Natural killer cell (primary cell): ENCODE results near the gene GFER. TPM values are rescaled to one million over a fixed set of nuclear protein-coding genes. Genes with fewer than 3 reads are reported as not detected.

Source experiments
- ATAC-seq, 3 donors: fragments of 150-1000 bp in 2 of 3; fragments of 200-7000 bp in 1 of 3; cut with Tn5 transposase; 1 replicate in 1 of 3; 2 replicates in 2 of 3; pipeline ENCODE4 v1.10.0; 2021; ENCODE audit warnings: mild to moderate bottlenecking in 2 of 3, moderate library complexity in 2 of 3
- DNase-seq, 2 donors: peaks; one replicate each; pipeline versions ENCODE4 v3.0.0 to v3.0.0-alpha.2; 2013 to 2021; ENCODE audit warnings: mixed read lengths in 1 of 2
- H3K27ac ChIP-seq: one replicate; pipeline ENCODE4 v1.5.1; 2013; ENCODE audit warnings: mild to moderate bottlenecking, low read length
- H3K27me3 ChIP-seq: one replicate; pipeline ENCODE4 v1.6.1; 2013; ENCODE audit warnings: low read length; ENCODE audit not compliant: control insufficient read depth, insufficient read depth
- H3K36me3 ChIP-seq: one replicate; pipeline ENCODE4 v1.6.1; 2013; ENCODE audit warnings: low read length; ENCODE audit not compliant: control insufficient read depth, insufficient read depth
- H3K4me1 ChIP-seq: one replicate; pipeline ENCODE4 v1.6.1; 2013; ENCODE audit warnings: low read length; ENCODE audit not compliant: control insufficient read depth, insufficient read depth
- H3K4me3 ChIP-seq: one replicate; pipeline ENCODE4 v1.5.1; 2013; ENCODE audit warnings: low read length
- H3K9me3 ChIP-seq: one replicate; pipeline ENCODE4 v1.6.1; 2013; ENCODE audit warnings: low read length; ENCODE audit not compliant: control insufficient read depth, insufficient read depth
- H3K27ac Mint-ChIP-seq, 2 donors: one replicate each; pipeline ENCODE4 v1.8.0; 2022; ENCODE audit warnings: mild to moderate bottlenecking in 2 of 2, mixed read lengths in 2 of 2, moderate library complexity in 1 of 2
- H3K27me3 Mint-ChIP-seq, 2 donors: one replicate each; pipeline ENCODE4 v1.8.0; 2022; ENCODE audit warnings: low read depth in 2 of 2, mixed read lengths in 2 of 2
- H3K36me3 Mint-ChIP-seq: one replicate; pipeline ENCODE4 v1.8.0; 2022; ENCODE audit warnings: mixed read lengths
- H3K4me1 Mint-ChIP-seq, 2 donors: one replicate each; pipeline ENCODE4 v1.8.0; 2022; ENCODE audit warnings: mixed read lengths in 2 of 2
- H3K4me3 Mint-ChIP-seq: one replicate; pipeline ENCODE4 v1.8.0; 2022; ENCODE audit warnings: mild to moderate bottlenecking, moderate library complexity, mixed read lengths
- H3K9me3 Mint-ChIP-seq, 2 donors: one replicate each; pipeline ENCODE4 v1.8.0; 2022; ENCODE audit warnings: mixed read lengths in 2 of 2
- WGBS: methylation state at CpG from one replicate; pipeline ENCODE4 v1.1.7; 2013; ENCODE audit warnings: missing lambda C conversion rate; ENCODE audit not compliant: insufficient coverage; 5-methylcytosine and 5-hydroxymethylcytosine counted together
- intact Hi-C: fragments of 100-400 bp; cut with micrococcal nuclease; formaldehyde crosslinking; loops from one replicate; pipeline ENCODE4 v1.14.2; 2022
- total RNA-seq, 4 donors: library from RNA; stranded (reverse); fragments of 120-200 nt in 1 of 4; gene quantifications; one replicate each; pipeline versions ENCODE4 v1.2.3 to v1.2.4, GENCODE V29; 2013 to 2022
- TF ChIP-seq, protein P1 (sequence below): fragments of 200-600 bp; IDR thresholded peaks from one replicate; pipeline ENCODE4 v1.8.0; 2022; ENCODE audit warnings: antibody characterized with exemption

Gene GFER
- total RNA-seq, 3 donors from 2014 or later (not counting 1 experiment from before 2014, with no cell fraction given): 23.8 to 29.5 (median 24.6) TPM

- Mint-ChIP-seq H3K27me3 (peaks cover 0 to 17% of the 10 kb centered on the region in 2 donors), H3K4me3 (no peak overlapping the region), H3K27ac (no peak overlapping the region), H3K9me3 (no peaks in the 10 kb centered on the region), H3K4me1 (no peaks in the 10 kb centered on the region), H3K36me3 (no peaks in the 10 kb centered on the region)
- no peak overlapping the region for H3K27ac ChIP-seq
- H3K9me3 ChIP-seq: no peaks in the 10 kb centered on the region
- DNase-seq: peak in 1 of 2 donors; percentile 48
- intact Hi-C loops: no loop called here
- H3K27me3 ChIP-seq: peaks cover 8% of the 10 kb centered on the region
- peaks cover 10% of the 10 kb centered on the region for H3K4me1 ChIP-seq
- no peaks in the 10 kb centered on the region for H3K36me3 ChIP-seq
- H3K4me3 ChIP-seq: no peak overlapping the region
- TF ChIP-seq, protein P1, sequence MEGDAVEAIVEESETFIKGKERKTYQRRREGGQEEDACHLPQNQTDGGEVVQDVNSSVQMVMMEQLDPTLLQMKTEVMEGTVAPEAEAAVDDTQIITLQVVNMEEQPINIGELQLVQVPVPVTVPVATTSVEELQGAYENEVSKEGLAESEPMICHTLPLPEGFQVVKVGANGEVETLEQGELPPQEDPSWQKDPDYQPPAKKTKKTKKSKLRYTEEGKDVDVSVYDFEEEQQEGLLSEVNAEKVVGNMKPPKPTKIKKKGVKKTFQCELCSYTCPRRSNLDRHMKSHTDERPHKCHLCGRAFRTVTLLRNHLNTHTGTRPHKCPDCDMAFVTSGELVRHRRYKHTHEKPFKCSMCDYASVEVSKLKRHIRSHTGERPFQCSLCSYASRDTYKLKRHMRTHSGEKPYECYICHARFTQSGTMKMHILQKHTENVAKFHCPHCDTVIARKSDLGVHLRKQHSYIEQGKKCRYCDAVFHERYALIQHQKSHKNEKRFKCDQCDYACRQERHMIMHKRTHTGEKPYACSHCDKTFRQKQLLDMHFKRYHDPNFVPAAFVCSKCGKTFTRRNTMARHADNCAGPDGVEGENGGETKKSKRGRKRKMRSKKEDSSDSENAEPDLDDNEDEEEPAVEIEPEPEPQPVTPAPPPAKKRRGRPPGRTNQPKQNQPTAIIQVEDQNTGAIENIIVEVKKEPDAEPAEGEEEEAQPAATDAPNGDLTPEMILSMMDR: no peak
- WGBS: 50% methylated on average over 13 of the region's 13 CpGs
- no peak for ATAC-seq
Measured at GRCh38 chr16:2016407-2016922, 32.5 kb downstream of the GFER start.

- Histone ChIP-seq H3K36me3 (no peaks in the 10 kb centered on the region), H3K4me1 (peaks cover 25% of the 10 kb centered on the region), H3K4me3 (no peak within 1 kb of the TSS), H3K27ac (no peak within 1 kb of the TSS), H3K9me3 (no peaks in the 10 kb centered on the region), H3K27me3 (peaks cover 14% of the 10 kb centered on the region)
- Mint-ChIP-seq H3K27ac (no peak within 1 kb of the TSS), H3K36me3 (no peaks in the 10 kb centered on the region), H3K27me3 (peaks cover 0 to 27% of the 10 kb centered on the region in 2 donors), H3K9me3 (no peaks in the 10 kb centered on the region), H3K4me1 (peaks cover 8 to 17% of the 10 kb centered on the region in 2 donors), H3K4me3 (no peak within 1 kb of the TSS)
- ATAC-seq (no peak), DNase-seq (peak in 1 of 2 donors; percentile 44)
- WGBS: 2% methylated on average over 33 of the region's 33 CpGs
- TF ChIP-seq, protein P1: no peak
- intact Hi-C loops: no loop called here
Measured at GRCh38 chr16:2019518-2019920, 35.5 kb downstream of the GFER start, which contains the start of gene NPW. TSS of gene NPW (plus strand) at chr16:2019785.

- H3K27me3 Mint-ChIP-seq: peaks cover 0 to 27% of the 10 kb centered on the region in 2 donors
Measured at GRCh38 chr16:2019921-2020831, 36.2 kb downstream of the GFER start.

More at GRCh38 chr16:2019921-2020831, 36.2 kb downstream of the GFER start:
- intact Hi-C loops: loop anchor here (10.0 kb wide), 1 partner anchor 245 kb away; the partner anchor contains the start of gene RNPS1
- no peaks in the 10 kb centered on the region for H3K36me3 Mint-ChIP-seq
- no peak overlapping the region for H3K27ac ChIP-seq
- no peaks in the 10 kb centered on the region for H3K9me3 Mint-ChIP-seq
- H3K9me3 ChIP-seq: no peaks in the 10 kb centered on the region
- H3K4me1 ChIP-seq: peaks cover 25% of the 10 kb centered on the region
- no peak for DNase-seq
- H3K27ac Mint-ChIP-seq: no peak overlapping the region
- no peak overlapping the region for H3K4me3 ChIP-seq
- H3K36me3 ChIP-seq: no peaks in the 10 kb centered on the region
- H3K27me3 ChIP-seq: peaks cover 16% of the 10 kb centered on the region
- ATAC-seq: no peak
- 3% methylated on average over 96 of the region's 96 CpGs for WGBS
- peaks cover 8 to 17% of the 10 kb centered on the region in 2 donors for H3K4me1 Mint-ChIP-seq
- TF ChIP-seq, protein P1: no peak
- H3K4me3 Mint-ChIP-seq: no peak overlapping the region
